ENCODE results near the gene PLEKHB2. TPM values are rescaled to one million over a fixed set of nuclear protein-coding genes. Genes with fewer than 3 reads are reported as not detected.

PLEKHB2 gene
- total RNA-seq, 1 experiment from 2014 or later: 65.6 TPM

DNA sequence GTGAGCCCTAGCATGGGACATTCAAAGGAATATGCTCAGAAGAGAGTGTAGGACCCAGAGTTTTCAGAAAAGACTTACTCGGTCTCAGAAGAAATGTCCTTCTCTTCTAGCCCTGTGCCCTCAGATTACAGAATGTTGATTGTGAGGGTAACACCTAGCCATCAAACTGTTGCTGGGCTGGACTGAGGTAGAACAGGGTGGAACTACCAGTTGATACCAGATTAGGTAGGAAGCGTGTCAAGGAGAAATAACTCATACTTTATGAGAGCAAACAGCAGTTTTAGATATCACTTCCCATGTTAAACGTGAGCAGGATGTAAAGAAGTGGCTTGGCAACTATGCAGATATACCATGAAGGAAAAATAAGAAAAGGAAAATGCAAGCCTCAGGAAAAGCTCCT, 22.8 kb downstream of the PLEKHB2 start:
- no peak for ATAC-seq
- peaks cover 6% of the 10 kb centered on the region for H3K4me1 Mint-ChIP-seq
- TF ChIP-seq ATF2 (CRISPR knock-in tag; IDR thresholded peaks at IDR 0.05; ENCODE audit: borderline replicate concordance, low read depth): no peak
- TF ChIP-seq ZNF219 (CRISPR knock-in tag; IDR thresholded peaks at IDR 0.05; ENCODE audit: borderline replicate concordance): no peak
- no peak for TF ChIP-seq IRF2 (CRISPR knock-in tag; IDR thresholded peaks at IDR 0.05; ENCODE audit: borderline replicate concordance, low read depth)
- TF ChIP-seq ELF4 (CRISPR knock-in tag; IDR thresholded peaks at IDR 0.05; ENCODE audit: low read depth): no peak
- no peak for TF ChIP-seq ZNF138 (CRISPR knock-in tag; conservative IDR thresholded peaks at IDR 0.05)
- TF ChIP-seq CREM (CRISPR knock-in tag; IDR thresholded peaks at IDR 0.05): no peak
- TF ChIP-seq MXD4 (CRISPR knock-in tag; IDR thresholded peaks at IDR 0.05; ENCODE audit: borderline replicate concordance): no peak
- TF ChIP-seq SMAD3 (CRISPR knock-in tag; IDR thresholded peaks at IDR 0.05; ENCODE audit: borderline replicate concordance): no peak
- no peak for TF ChIP-seq HMGA2 (CRISPR knock-in tag; IDR thresholded peaks at IDR 0.05)
- no peak for TF ChIP-seq CDX4 (CRISPR knock-in tag; IDR thresholded peaks at IDR 0.05; ENCODE audit: borderline replicate concordance)
- TF ChIP-seq ZNF416 (CRISPR knock-in tag; IDR thresholded peaks at IDR 0.05): no peak
- TF ChIP-seq PRRX2 (CRISPR knock-in tag; IDR thresholded peaks at IDR 0.05): no peak
- TF ChIP-seq JAZF1 (CRISPR knock-in tag; IDR thresholded peaks at IDR 0.05): no peak
- TF ChIP-seq, protein P1, sequence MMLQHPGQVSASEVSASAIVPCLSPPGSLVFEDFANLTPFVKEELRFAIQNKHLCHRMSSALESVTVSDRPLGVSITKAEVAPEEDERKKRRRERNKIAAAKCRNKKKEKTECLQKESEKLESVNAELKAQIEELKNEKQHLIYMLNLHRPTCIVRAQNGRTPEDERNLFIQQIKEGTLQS (CRISPR knock-in tag; conservative IDR thresholded peaks at IDR 0.05): no peak
- TF ChIP-seq NFATC4 (CRISPR knock-in tag; IDR thresholded peaks at IDR 0.05): no peak
- TF ChIP-seq E2F1 (CRISPR knock-in tag; IDR thresholded peaks at IDR 0.05): no peak
- TF ChIP-seq, protein P2, sequence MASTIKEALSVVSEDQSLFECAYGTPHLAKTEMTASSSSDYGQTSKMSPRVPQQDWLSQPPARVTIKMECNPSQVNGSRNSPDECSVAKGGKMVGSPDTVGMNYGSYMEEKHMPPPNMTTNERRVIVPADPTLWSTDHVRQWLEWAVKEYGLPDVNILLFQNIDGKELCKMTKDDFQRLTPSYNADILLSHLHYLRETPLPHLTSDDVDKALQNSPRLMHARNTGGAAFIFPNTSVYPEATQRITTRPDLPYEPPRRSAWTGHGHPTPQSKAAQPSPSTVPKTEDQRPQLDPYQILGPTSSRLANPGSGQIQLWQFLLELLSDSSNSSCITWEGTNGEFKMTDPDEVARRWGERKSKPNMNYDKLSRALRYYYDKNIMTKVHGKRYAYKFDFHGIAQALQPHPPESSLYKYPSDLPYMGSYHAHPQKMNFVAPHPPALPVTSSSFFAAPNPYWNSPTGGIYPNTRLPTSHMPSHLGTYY (CRISPR knock-in tag; IDR thresholded peaks at IDR 0.05): no peak
- TF ChIP-seq SP1 (CRISPR knock-in tag; conservative IDR thresholded peaks at IDR 0.05): no peak
- peaks cover 3% of the 10 kb centered on the region; the same call in 1 of the 2 replicates for H3K9me3 Mint-ChIP-seq
- peaks cover 71% of the 10 kb centered on the region for H3K36me3 Mint-ChIP-seq
- no peak overlapping the region for H3K4me3 Mint-ChIP-seq
- no peak for DNase-seq (ENCODE audit: low spot score)
- H3K27ac Mint-ChIP-seq: no peak overlapping the region
- ChIA-PET CTCF (no interaction called here), POLR2A (no interaction called here)
- peaks cover 6% of the 10 kb centered on the region for H3K27me3 Mint-ChIP-seq (ENCODE audit: low read depth)

GRCh38 chr2:131130298-131130596, 25.1 kb downstream of the PLEKHB2 start:
- Mint-ChIP-seq H3K27ac (no peak overlapping the region), H3K4me3 (no peak overlapping the region), H3K4me1 (peaks cover 2% of the 10 kb centered on the region; the same call in 1 of the 2 replicates), H3K27me3 (ENCODE audit: low read depth) (peaks cover 6% of the 10 kb centered on the region), H3K36me3 (peaks cover 73% of the 10 kb centered on the region), H3K9me3 (peaks cover 3% of the 10 kb centered on the region; the same call in 1 of the 2 replicates)
- ChIA-PET CTCF (no interaction called here), POLR2A (no interaction called here)
- DNase-seq (ENCODE audit: low spot score) (no peak), ATAC-seq (no peak)
- TF ChIP-seq CBFB (CRISPR knock-in tag; IDR thresholded peaks at IDR 0.05; ENCODE audit: low read depth) (no peak), GABPB1 (CRISPR knock-in tag; IDR thresholded peaks at IDR 0.05) (no peak), ZBTB21 (CRISPR knock-in tag; IDR thresholded peaks at IDR 0.05; ENCODE audit: borderline replicate concordance) (no peak), ATF2 (CRISPR knock-in tag; IDR thresholded peaks at IDR 0.05; ENCODE audit: borderline replicate concordance, low read depth) (no peak), GRHL2 (CRISPR knock-in tag; IDR thresholded peaks at IDR 0.05; ENCODE audit: insufficient replicate concordance, severe bottlenecking) (no peak), ZNF121 (CRISPR knock-in tag; IDR thresholded peaks at IDR 0.05) (no peak), SP1 (CRISPR knock-in tag; conservative IDR thresholded peaks at IDR 0.05) (no peak)
- TF ChIP-seq, protein P3, sequence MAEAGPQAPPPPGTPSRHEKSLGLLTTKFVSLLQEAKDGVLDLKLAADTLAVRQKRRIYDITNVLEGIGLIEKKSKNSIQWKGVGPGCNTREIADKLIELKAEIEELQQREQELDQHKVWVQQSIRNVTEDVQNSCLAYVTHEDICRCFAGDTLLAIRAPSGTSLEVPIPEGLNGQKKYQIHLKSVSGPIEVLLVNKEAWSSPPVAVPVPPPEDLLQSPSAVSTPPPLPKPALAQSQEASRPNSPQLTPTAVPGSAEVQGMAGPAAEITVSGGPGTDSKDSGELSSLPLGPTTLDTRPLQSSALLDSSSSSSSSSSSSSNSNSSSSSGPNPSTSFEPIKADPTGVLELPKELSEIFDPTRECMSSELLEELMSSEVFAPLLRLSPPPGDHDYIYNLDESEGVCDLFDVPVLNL (CRISPR knock-in tag; IDR thresholded peaks at IDR 0.05; ENCODE audit: borderline replicate concordance, low read depth): no peak
- TF ChIP-seq, protein P4, sequence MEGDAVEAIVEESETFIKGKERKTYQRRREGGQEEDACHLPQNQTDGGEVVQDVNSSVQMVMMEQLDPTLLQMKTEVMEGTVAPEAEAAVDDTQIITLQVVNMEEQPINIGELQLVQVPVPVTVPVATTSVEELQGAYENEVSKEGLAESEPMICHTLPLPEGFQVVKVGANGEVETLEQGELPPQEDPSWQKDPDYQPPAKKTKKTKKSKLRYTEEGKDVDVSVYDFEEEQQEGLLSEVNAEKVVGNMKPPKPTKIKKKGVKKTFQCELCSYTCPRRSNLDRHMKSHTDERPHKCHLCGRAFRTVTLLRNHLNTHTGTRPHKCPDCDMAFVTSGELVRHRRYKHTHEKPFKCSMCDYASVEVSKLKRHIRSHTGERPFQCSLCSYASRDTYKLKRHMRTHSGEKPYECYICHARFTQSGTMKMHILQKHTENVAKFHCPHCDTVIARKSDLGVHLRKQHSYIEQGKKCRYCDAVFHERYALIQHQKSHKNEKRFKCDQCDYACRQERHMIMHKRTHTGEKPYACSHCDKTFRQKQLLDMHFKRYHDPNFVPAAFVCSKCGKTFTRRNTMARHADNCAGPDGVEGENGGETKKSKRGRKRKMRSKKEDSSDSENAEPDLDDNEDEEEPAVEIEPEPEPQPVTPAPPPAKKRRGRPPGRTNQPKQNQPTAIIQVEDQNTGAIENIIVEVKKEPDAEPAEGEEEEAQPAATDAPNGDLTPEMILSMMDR (IDR thresholded peaks at IDR 0.05): no peak
- TF ChIP-seq, protein P1 (CRISPR knock-in tag; conservative IDR thresholded peaks at IDR 0.05): no peak
